IPS DF 4.7 (cell line): ENCODE data around the gene CRTAC1.

Experiments
- DNase-seq: peaks from one replicate; pipeline ENCODE4 v3.0.0-alpha.2; 2013; ENCODE audit warnings: low spot score; ENCODE audit errors: extremely low read depth

CRTAC1 gene

GRCh38 chr10:97873569-97873968 lies 156.9 kb downstream of the CRTAC1 start:
- no peak for DNase-seq

GRCh38 chr10:97870990-97871389 lies 159.4 kb downstream of the CRTAC1 start:
- no peak for DNase-seq

GRCh38 chr10:97869091-97870042 lies 161.1 kb downstream of the CRTAC1 start:
- peak; percentile 68 for DNase-seq

- DNase-seq, result no peak
Measured at GRCh38 chr10:97868134-97868685, 162.2 kb downstream of the CRTAC1 start.

GRCh38 chr10:97867220-97867800 lies 163.1 kb downstream of the CRTAC1 start:
- no peak for DNase-seq

- no peak for DNase-seq
Measured at GRCh38 chr10:97866524-97867219, 163.7 kb downstream of the CRTAC1 start.

- no peak for DNase-seq
Measured at GRCh38 chr10:97865488-97865887, 164.9 kb downstream of the CRTAC1 start.

GRCh38 chr10:97863808-97864207 lies 166.6 kb downstream of the CRTAC1 start:
- no peak for DNase-seq

GRCh38 chr10:97861924-97862323 lies 168.5 kb downstream of the CRTAC1 start:
- DNase-seq, result peak; percentile 41

- DNase-seq, result no peak
Measured at GRCh38 chr10:97861097-97861750, 169.2 kb downstream of the CRTAC1 start.

- DNase-seq, result no peak
Measured at GRCh38 chr10:97858001-97858439, 172.4 kb downstream of the CRTAC1 start.

- DNase-seq, result no peak
Measured at GRCh38 chr10:97854743-97855142, 175.7 kb downstream of the CRTAC1 start.

- DNase-seq, result no peak
Measured at GRCh38 chr10:97852840-97853405, 177.5 kb downstream of the CRTAC1 start.

- no peak for DNase-seq
Measured at GRCh38 chr10:97852277-97852676, 178.1 kb downstream of the CRTAC1 start.

GRCh38 chr10:97851341-97852001 lies 178.9 kb downstream of the CRTAC1 start:
- no peak for DNase-seq

GRCh38 chr10:97850446-97850845 lies 180.0 kb downstream of the CRTAC1 start:
- no peak for DNase-seq

GRCh38 chr10:97849687-97850402 lies 180.6 kb downstream of the CRTAC1 start, which contains the start of gene GOLGA7B:
Gene GOLGA7B, plus strand, starts transcription at chr10:97849843. Its CDS starts 461 bp downstream, at chr10:97850304.
- no peak for DNase-seq

GRCh38 chr10:97849103-97849686 lies 181.2 kb downstream of the CRTAC1 start:
- DNase-seq, result no peak

GRCh38 chr10:97844678-97845077 lies 185.7 kb downstream of the CRTAC1 start:
- no peak for DNase-seq
